H9 (cell line): ENCODE data around the gene HECTD1. TPM values are rescaled to one million over a fixed set of nuclear protein-coding genes. Genes with fewer than 3 reads are reported as not detected.

Experiments
- DNase-seq: peaks from one replicate; pipeline ENCODE4 v3.0.0-alpha.2; 2017
- H2AFZ ChIP-seq: one replicate; pipeline ENCODE4 v1.6.1; 2013; ENCODE audit warnings: mild to moderate bottlenecking, low read length, control low read depth, moderate library complexity
- H2AK5ac ChIP-seq: 2 replicates; pipeline ENCODE4 v1.6.1; 2013; ENCODE audit warnings: low read length, control low read depth, mixed read lengths; ENCODE audit not compliant: insufficient read length
- H2BK120ac ChIP-seq: one replicate; pipeline ENCODE4 v1.6.1; 2013; ENCODE audit warnings: low read depth, mild to moderate bottlenecking, low read length, control low read depth, inconsistent platforms; ENCODE audit not compliant: poor library complexity, severe bottlenecking
- H2BK12ac ChIP-seq: 2 replicates; pipeline ENCODE4 v1.6.1; 2013; ENCODE audit warnings: low read length, control low read depth, mixed read lengths, low read depth; ENCODE audit not compliant: insufficient read length
- H2BK15ac ChIP-seq: 2 replicates; pipeline ENCODE4 v1.6.1; 2013; ENCODE audit warnings: low read depth, low read length, control low read depth
- H2BK20ac ChIP-seq: one replicate; pipeline ENCODE4 v1.6.1; 2013; ENCODE audit warnings: low read depth, mild to moderate bottlenecking, low read length, control low read depth, inconsistent platforms; ENCODE audit not compliant: poor library complexity, severe bottlenecking
- H2BK5ac ChIP-seq: 2 replicates; pipeline ENCODE4 v1.6.1; 2013; ENCODE audit warnings: low read length, control low read depth, mixed read lengths; ENCODE audit not compliant: insufficient read length
- H3K14ac ChIP-seq: 2 replicates; pipeline ENCODE4 v1.6.1; 2013; ENCODE audit warnings: low read length, control low read depth; ENCODE audit not compliant: insufficient read depth
- H3K18ac ChIP-seq: 2 replicates; pipeline ENCODE4 v1.6.1; 2013; ENCODE audit warnings: low read depth, mild to moderate bottlenecking, mixed read lengths, low read length, control low read depth; ENCODE audit not compliant: insufficient read length
- H3K23ac ChIP-seq: 2 replicates; pipeline ENCODE4 v1.6.1; 2013; ENCODE audit warnings: low read length, control low read depth, mixed read lengths, low read depth; ENCODE audit not compliant: insufficient read length
- H3K23me2 ChIP-seq: 2 replicates; pipeline ENCODE4 v1.6.1; 2013; ENCODE audit warnings: low read depth, mild to moderate bottlenecking, mixed read lengths, low read length, control low read depth; ENCODE audit not compliant: insufficient read length, poor library complexity, severe bottlenecking
- H3K27ac ChIP-seq: 2 replicates; pipeline ENCODE4 v1.5.1; 2013; ENCODE audit warnings: low read length, control low read depth, mixed read lengths, low read depth; ENCODE audit not compliant: insufficient read length
- H3K27me3 ChIP-seq: 2 replicates; pipeline ENCODE4 v1.6.1; 2013; ENCODE audit warnings: low read length, control low read depth, inconsistent platforms; ENCODE audit not compliant: insufficient read depth
- H3K4ac ChIP-seq: 2 replicates; pipeline ENCODE4 v1.6.1; 2013; ENCODE audit warnings: low read depth, mild to moderate bottlenecking, control low read depth, inconsistent platforms, low read length, moderate library complexity
- H3K4me1 ChIP-seq: 2 replicates; pipeline ENCODE4 v1.6.1; 2013; ENCODE audit warnings: low read length, control low read depth, inconsistent platforms; ENCODE audit not compliant: insufficient read depth
- H3K4me2 ChIP-seq: 2 replicates; pipeline ENCODE4 v1.6.1; 2013; ENCODE audit warnings: low read length, control low read depth, mixed read lengths; ENCODE audit not compliant: insufficient read length, insufficient read depth
- H3K56ac ChIP-seq: 2 replicates; pipeline ENCODE4 v1.6.1; 2013; ENCODE audit warnings: low read depth, mild to moderate bottlenecking, mixed read lengths, low read length, control low read depth; ENCODE audit not compliant: insufficient read length
- H3K79me1 ChIP-seq: 2 replicates; pipeline ENCODE4 v1.6.1; 2013; ENCODE audit warnings: low read depth, mild to moderate bottlenecking, moderate library complexity, low read length, control low read depth, inconsistent platforms; ENCODE audit not compliant: insufficient read depth, poor library complexity, severe bottlenecking
- H3K79me2 ChIP-seq: 2 replicates; pipeline ENCODE4 v1.6.1; 2013; ENCODE audit warnings: low read length, control low read depth, inconsistent platforms; ENCODE audit not compliant: insufficient read depth
- H3K9ac ChIP-seq: 2 replicates; pipeline ENCODE4 v1.6.1; 2013; ENCODE audit warnings: low read length, control low read depth, mixed read lengths; ENCODE audit not compliant: insufficient read length; ENCODE audit errors: extremely low read depth
- H3K9me3 ChIP-seq: one replicate; pipeline ENCODE4 v1.6.1; 2013; ENCODE audit warnings: low read depth, low read length, inconsistent platforms; ENCODE audit not compliant: control insufficient read depth
- H3T11ph ChIP-seq: one replicate; pipeline ENCODE4 v1.6.1; 2013; ENCODE audit warnings: mild to moderate bottlenecking, low read length, control low read depth, inconsistent platforms
- H4K20me1 ChIP-seq: one replicate; pipeline ENCODE4 v1.6.1; 2013; ENCODE audit not compliant: control insufficient read depth, insufficient read length, insufficient read depth
- H4K5ac ChIP-seq: 2 replicates; pipeline ENCODE4 v1.6.1; 2013; ENCODE audit warnings: low read depth, mild to moderate bottlenecking, mixed read lengths, low read length, control low read depth; ENCODE audit not compliant: insufficient read length
- H4K8ac ChIP-seq: replicated peaks from 2 replicates; pipeline ENCODE4 v1.6.1; 2013; ENCODE audit warnings: low read length, control low read depth, mixed read lengths, low read depth; ENCODE audit not compliant: insufficient read length
- H4K91ac ChIP-seq: 2 replicates; pipeline ENCODE4 v1.6.1; 2013; ENCODE audit warnings: low read depth, mild to moderate bottlenecking, moderate library complexity, mixed read lengths, low read length, control low read depth; ENCODE audit not compliant: insufficient read length
- H3K27ac Mint-ChIP-seq, 3 experiments: 2 replicates in 2 of 3; 3 replicates in 1 of 3; pipeline ENCODE4 v1.8.0; 2020 to 2021; ENCODE audit warnings: mixed read lengths in 3 of 3, mild to moderate bottlenecking in 1 of 3, moderate library complexity in 1 of 3
- H3K27me3 Mint-ChIP-seq: 2 replicates; pipeline ENCODE4 v1.8.0; 2021; ENCODE audit warnings: low read depth, mild to moderate bottlenecking, moderate library complexity, mixed read lengths
- H3K36me3 Mint-ChIP-seq, 3 experiments: 2 replicates in 2 of 3; 3 replicates in 1 of 3; pipeline ENCODE4 v1.8.0; 2020 to 2021; ENCODE audit warnings: low read depth in 3 of 3, mixed read lengths in 3 of 3; ENCODE audit not compliant: insufficient read depth in 1 of 3
- H3K4me1 Mint-ChIP-seq, 2 experiments: 2 replicates each; pipeline ENCODE4 v1.8.0; 2020; ENCODE audit warnings: mixed read lengths in 2 of 2
- H3K4me3 Mint-ChIP-seq, 2 experiments: 2 replicates in 1 of 2; 3 replicates in 1 of 2; pipeline ENCODE4 v1.8.0; 2020 to 2021; ENCODE audit warnings: mild to moderate bottlenecking in 2 of 2, mixed read lengths in 2 of 2, moderate library complexity in 1 of 2
- H3K9me3 Mint-ChIP-seq, 2 experiments: 2 replicates in 1 of 2; 3 replicates in 1 of 2; pipeline ENCODE4 v1.8.0; 2020; ENCODE audit warnings: mild to moderate bottlenecking in 2 of 2, mixed read lengths in 2 of 2, moderate library complexity in 1 of 2
- CTCF ChIP-seq: fragments of 200-600 bp; sonication (generic); conservative IDR thresholded peaks from 3 replicates; pipeline ENCODE4 v1.8.0; 2021; ENCODE audit warnings: antibody characterized with exemption, mild to moderate bottlenecking
- WGBS: extraction: QIAGEN DNeasy Blood & Tissue Kit; methylation state at CpG from one replicate; pipeline ENCODE4 v1.1.7; 2013; ENCODE audit warnings: missing lambda C conversion rate, low lambda C conversion rate, mixed read lengths; ENCODE audit not compliant: insufficient read length; ENCODE audit errors: extremely low coverage; 5-methylcytosine and 5-hydroxymethylcytosine counted together
- total RNA-seq: library from RNA; stranded (reverse); gene quantifications from 2 replicates; pipeline ENCODE4 v1.2.1, GENCODE V29; 2021

Gene HECTD1
- total RNA-seq, 1 experiment from 2014 or later = 135 TPM

- no CpG with 5 or more reads among the region's 12 CpGs for WGBS
- no peak overlapping the region for H3T11ph ChIP-seq
- no peak overlapping the region for H3K14ac ChIP-seq
These were observed 70.2 kb downstream of the HECTD1 start for GRCh38 chr14:31137214-31137889.

More at GRCh38 chr14:31137214-31137889, 70.2 kb downstream of the HECTD1 start:
- no peak overlapping the region for H2BK5ac ChIP-seq
- H3K4me1 Mint-ChIP-seq = no peaks in the 10 kb centered on the region
- H3K9me3 ChIP-seq = no peaks in the 10 kb centered on the region
- DNase-seq = no peak
- H3K27ac ChIP-seq = no peak overlapping the region
- no peaks in the 10 kb centered on the region for H3K23me2 ChIP-seq
- H3K4me3 Mint-ChIP-seq = no peak overlapping the region
- no peaks in the 10 kb centered on the region for H3K79me1 ChIP-seq
- H3K27me3 ChIP-seq = no peaks in the 10 kb centered on the region
- H3K4ac ChIP-seq = no peak overlapping the region
- H2BK15ac ChIP-seq = no peak overlapping the region
- H4K20me1 ChIP-seq = no peaks in the 10 kb centered on the region
- no peaks in the 10 kb centered on the region for H3K27me3 Mint-ChIP-seq
- peaks cover 29 to 66% (median 66%) of the 10 kb centered on the region in 3 experiments; a peak in 6 of 7 replicates for H3K36me3 Mint-ChIP-seq
- H3K18ac ChIP-seq = no peak overlapping the region
- no peak for TF ChIP-seq CTCF
- H2AK5ac ChIP-seq = no peak overlapping the region
- no peak overlapping the region for H4K8ac ChIP-seq
- no peaks in the 10 kb centered on the region for H3K4me1 ChIP-seq
- no peaks in the 10 kb centered on the region for H3K79me2 ChIP-seq
- H3K23ac ChIP-seq = no peak overlapping the region
- no peak overlapping the region for H2BK20ac ChIP-seq
- H2AFZ ChIP-seq = no peak overlapping the region
- no peak overlapping the region for H2BK120ac ChIP-seq
- no peak overlapping the region for H3K4me2 ChIP-seq
- H2BK12ac ChIP-seq = no peak overlapping the region
- no peak overlapping the region for H3K9ac ChIP-seq
- peak overlapping the region in 2 of 3 experiments; percentile 39 to 54; a peak in 2 of 7 replicates for H3K27ac Mint-ChIP-seq
- H3K56ac ChIP-seq = no peak overlapping the region
- H4K5ac ChIP-seq = no peak overlapping the region
- no peaks in the 10 kb centered on the region for H3K9me3 Mint-ChIP-seq
- no peak overlapping the region for H4K91ac ChIP-seq
